ENCODE data around the gene STH.
"Not testable (repeated sequence)": the region's sequence is repeated elsewhere in the genome, so short reads cannot be mapped to it uniquely, and the experiment has no call there.

STH gene, protein sequence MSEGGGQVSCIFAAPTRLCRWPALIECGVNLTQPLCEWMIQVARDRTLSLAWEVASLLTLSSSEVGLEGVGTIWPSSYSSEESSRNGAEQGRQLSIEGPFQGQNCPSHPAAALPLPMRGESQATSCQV

DNA sequence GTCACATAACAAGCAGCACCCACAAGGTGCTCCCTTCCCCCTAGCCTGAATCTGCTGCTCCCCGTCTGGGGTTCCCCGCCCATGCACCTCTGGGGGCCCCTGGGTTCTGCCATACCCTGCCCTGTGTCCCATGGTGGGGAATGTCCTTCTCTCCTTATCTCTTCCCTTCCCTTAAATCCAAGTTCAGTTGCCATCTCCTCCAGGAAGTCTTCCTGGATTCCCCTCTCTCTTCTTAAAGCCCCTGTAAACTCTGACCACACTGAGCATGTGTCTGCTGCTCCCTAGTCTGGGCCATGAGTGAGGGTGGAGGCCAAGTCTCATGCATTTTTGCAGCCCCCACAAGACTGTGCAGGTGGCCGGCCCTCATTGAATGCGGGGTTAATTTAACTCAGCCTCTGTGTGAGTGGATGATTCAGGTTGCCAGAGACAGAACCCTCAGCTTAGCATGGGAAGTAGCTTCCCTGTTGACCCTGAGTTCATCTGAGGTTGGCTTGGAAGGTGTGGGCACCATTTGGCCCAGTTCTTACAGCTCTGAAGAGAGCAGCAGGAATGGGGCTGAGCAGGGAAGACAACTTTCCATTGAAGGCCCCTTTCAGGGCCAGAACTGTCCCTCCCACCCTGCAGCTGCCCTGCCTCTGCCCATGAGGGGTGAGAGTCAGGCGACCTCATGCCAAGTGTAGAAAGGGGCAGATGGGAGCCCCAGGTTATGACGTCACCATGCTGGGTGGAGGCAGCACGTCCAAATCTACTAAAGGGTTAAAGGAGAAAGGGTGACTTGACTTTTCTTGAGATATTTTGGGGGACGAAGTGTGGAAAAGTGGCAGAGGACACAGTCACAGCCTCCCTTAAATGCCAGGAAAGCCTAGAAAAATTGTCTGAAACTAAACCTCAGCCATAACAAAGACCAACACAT, at the start of gene STH:
TSS of gene STH (plus strand) at position 264 of the 913 bp plus-strand sequence. CDS start at position 294, 30 bp downstream.
- DNase-seq = no peak

DNA sequence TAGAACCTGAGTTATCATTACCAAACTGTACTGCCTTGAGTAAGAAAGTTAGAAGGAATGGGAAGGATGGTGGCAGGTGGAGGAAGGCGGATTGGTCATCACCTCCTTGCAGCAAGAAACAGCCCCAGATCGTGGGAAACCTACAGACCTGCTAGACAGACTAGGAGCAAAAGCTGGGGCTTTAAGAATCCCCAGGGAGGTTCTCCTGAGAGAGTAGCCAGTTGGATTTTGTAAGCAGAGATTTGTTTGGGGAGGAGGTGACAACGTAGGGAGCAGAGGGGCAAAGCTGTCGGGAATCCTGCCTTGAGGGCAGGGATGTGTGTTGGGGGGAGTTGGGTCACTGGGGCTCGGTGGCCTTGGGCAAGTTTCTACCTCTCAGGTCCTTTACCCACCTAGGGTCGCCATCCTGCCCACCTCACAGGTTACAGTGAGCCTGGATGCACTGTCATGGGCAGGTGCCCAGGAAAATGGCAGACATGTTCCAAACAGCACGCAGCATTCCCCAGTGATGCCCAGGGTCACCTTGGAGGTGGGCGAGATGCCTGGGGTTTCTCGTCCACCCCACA, 49.2 kb upstream of the STH start:
- DNase-seq = no peak

- no peak for DNase-seq
These were observed 48.2 kb upstream of the STH start for GRCh38 chr17:45950888-45951287.

GRCh38 chr17:45951403-45951802, 47.6 kb upstream of the STH start:
- DNase-seq = no peak

- no peak for DNase-seq
These were observed 47.1 kb upstream of the STH start for GRCh38 chr17:45951941-45952340.

- DNase-seq = no peak
These were observed 46.2 kb upstream of the STH start for GRCh38 chr17:45952814-45953320.

- DNase-seq = no peak
These were observed 45.5 kb upstream of the STH start for GRCh38 chr17:45953561-45953960.

- DNase-seq = no peak
These were observed 44.1 kb upstream of the STH start for GRCh38 chr17:45954914-45955313.

DNA sequence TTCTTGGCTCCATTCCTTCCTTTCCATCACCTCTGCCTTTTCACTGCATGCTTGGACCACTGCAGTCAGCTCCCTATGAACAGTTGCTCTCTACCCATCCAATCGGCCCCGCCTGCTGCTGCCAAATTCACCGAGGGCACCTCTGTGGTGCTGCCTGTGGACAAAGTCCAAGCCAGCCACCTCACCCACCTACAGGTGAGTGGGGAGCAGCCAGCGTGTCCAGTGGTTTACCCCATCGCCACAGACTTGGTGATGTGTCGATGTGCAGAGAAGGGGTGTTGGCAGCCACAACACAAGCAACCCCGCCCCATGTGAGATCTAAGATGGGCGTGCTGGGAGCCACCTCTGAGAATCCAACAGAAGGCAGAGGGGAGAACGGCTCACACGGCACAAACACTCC, 43.7 kb upstream of the STH start:
- DNase-seq = no peak

GRCh38 chr17:45956090-45956489, 43.0 kb upstream of the STH start:
- no peak for DNase-seq

GRCh38 chr17:45956746-45957145, 42.3 kb upstream of the STH start:
- not testable (repeated sequence) for DNase-seq

- no peak for DNase-seq
These were observed 40.7 kb upstream of the STH start for GRCh38 chr17:45958307-45958706.

GRCh38 chr17:45958994-45959665, 39.9 kb upstream of the STH start:
- no peak for DNase-seq

DNA sequence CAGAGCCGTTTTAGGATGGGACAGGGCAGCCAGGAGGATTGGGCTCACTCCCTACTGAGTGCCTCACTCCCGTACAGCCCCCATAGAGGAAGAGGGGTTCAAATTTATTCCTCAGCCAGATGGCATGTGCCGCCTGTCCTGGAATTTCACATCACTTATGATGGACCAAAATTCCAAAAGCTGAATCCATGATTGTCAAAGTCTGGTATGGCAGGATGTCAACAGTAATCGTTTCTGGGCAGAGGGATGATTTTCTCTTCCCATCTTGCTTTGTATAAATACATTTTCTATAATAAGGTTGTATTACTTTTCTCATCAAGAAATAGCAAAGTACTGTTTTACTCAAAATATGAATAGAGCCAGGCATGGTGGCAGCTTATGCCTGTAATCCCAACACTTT, 38.7 kb upstream of the STH start:
- DNase-seq = no peak

GRCh38 chr17:45961206-45961605, 37.8 kb upstream of the STH start:
- DNase-seq = no peak

GRCh38 chr17:45962221-45962972, 36.7 kb upstream of the STH start:
- DNase-seq = no peak

DNA sequence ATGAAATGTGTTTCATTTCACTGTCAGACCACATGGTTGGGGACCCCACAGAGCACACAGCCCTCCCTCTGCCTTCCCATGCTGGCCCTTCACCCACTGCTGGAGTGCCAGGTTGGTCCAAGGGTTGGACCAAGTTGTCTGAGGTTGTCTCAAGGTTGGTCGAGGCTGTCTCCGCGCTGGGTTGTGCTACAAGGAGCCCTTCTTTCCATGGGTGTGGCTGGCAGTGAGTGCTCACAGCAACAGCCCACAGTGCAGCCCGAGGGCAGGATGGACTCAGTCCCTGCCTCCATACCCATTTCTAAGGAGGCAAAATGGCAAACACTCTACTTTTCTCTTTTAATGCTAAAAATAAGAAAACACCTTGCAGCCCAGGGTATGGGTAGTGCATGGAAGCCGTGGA, 35.8 kb upstream of the STH start:
- no peak for DNase-seq

DNA sequence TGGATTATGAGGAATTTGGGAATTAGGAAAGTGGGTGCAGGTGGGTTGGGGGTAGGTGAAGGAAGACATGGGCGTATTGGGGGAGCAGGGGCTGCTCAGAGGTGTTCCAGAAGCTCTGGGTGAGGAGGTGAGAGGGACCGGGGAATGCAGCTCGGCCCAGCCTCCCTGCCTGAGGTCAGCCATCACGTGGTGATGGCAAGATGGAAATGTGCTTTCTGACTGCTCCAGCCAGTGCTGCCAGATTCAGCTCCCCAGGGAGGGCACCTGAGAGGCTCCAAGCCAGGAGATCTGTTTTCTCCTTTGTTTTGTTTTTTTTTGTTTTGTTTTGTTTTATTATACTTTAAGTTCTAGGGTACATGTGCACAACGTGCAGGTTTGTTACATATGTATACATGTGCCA, 35.2 kb upstream of the STH start:
- DNase-seq = no peak

DNA sequence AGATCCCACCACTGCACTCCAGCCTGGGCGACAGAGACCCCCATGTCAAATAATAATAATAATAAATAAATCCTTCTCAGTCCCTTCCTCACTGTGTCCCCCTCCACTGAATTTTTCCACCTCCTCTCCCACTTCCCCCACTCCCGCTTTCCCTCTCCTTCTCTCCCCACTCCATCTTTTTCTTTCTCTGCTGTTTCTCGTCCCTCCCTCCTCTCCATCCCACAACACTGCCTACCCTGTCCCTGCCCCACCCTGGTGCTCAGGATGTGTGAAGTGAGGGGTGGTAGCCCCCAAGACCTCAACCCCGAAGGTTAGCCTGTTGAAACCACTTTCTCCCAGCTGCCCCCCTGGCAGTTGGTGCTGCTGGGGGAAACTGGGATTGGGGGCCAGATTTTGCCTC, 34.4 kb upstream of the STH start:
- DNase-seq = no peak

DNA sequence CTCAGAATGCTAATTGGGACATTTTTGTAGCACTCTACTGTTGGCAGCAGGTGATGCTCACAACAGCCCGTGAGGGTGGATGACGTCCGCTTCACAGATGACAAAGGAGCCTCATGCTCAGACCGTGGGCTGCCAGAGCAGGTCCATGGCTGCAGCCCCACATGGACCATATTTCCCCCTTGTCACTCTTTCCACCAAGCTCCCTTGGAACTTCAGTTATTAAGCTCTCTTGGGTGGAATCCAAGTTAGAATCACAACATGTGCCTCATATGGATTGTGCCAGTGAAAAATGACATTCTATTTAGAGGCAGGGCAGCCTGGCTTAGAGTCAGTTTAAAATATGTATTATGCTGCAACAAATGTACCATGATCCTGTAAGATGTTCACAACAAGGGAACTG, 33.2 kb upstream of the STH start:
- no peak for DNase-seq

DNA sequence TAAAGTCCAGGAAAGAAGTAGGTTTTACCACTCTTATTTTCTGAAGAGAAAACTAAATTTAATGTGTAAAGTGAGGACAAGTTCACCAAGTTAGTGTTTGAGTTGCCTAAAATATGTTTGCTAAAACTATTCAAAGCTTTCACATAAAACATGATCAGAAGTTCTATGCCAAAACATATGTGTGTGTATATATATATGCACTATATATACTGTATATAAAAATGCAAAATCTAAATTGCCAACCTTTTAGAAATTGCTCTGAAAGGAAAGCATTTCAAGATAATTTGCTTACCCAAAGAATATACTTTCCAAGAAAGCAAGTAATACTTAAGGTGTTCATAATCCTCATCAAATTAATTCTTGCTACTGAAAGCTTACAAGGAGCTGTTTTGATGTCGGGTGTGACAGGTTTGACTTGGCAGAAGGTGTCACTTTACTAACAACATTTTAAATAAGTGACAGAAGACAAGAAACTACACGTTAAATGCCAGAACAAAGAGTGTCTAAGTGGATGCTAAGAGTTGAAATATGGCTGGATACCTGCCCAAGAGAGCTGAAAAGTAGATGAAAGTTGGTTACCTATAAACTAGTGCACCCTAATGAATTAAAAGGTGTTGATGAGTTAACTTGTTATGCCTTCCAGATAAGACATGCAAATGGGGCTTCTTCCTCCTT, 32.3 kb upstream of the STH start:
- DNase-seq = no peak

- DNase-seq = no peak
These were observed 31.7 kb upstream of the STH start for GRCh38 chr17:45967378-45967777.

Measured in stimulated activated CD4-positive, alpha-beta T cell treated with anti-CD3 and anti-CD28 coated beads, Interleukin-15, amount 100 ng/mL, for 24 hours (primary cell).